Measurements from ENCODE around the gene FBP2.

The FBP2 gene

DNA sequence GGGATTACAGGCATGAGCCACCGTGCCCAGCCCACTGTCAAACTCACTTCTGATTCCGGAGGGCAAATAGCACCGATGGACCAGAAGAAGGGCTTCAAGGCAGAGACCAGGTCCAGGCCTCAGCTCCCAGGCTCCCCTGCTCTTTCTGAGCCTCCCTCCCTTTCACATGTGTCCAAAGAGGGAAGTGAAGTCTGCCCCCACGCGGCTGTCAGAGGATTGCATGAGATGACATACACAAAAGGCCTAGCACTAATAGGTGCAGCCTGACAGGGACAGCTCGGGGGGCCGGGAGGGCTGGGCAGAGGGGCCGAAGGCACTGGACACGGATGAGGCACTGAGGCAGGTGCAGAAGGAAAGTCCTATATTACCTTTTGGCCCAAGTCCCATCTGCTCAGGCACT lies 29.6 kb upstream of the FBP2 start:
- DNase-seq (ENCODE audit: extremely low read depth, low read depth), result no peak

DNA sequence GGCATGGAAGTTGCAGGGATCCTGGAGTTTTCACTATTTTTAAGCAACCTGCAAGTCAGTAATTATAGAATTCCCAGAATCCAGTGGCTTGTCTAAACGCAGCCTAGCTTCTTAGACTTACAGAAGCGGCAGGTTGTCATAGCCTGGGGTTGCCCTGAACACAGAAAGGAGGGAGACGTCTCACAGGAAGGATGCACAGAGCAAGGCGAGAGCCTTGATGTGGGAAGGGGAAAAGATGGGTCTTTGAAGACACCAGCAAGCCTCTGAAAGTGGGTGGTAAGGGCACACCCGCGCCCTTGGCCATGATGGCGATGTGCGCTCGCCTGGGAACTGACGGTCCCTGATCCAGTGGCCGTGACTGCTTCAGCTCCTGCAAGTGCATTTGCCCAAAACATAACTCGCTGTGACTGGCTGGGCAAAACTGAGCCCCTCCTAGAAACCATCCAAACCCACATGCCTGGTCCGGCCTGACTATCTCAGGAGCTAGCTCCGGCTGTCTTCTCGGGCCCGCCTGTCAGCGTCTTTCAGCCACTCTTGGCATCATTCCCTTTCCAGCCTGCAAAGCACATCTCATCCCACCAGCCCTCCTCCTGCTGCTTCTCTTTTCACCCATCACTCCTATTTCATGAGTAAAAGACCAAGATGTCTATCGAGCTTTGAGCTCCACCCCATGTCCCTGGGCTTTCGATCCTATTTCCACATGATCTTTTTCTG lies 28.6 kb upstream of the FBP2 start:
- TF ChIP-seq, protein P1, sequence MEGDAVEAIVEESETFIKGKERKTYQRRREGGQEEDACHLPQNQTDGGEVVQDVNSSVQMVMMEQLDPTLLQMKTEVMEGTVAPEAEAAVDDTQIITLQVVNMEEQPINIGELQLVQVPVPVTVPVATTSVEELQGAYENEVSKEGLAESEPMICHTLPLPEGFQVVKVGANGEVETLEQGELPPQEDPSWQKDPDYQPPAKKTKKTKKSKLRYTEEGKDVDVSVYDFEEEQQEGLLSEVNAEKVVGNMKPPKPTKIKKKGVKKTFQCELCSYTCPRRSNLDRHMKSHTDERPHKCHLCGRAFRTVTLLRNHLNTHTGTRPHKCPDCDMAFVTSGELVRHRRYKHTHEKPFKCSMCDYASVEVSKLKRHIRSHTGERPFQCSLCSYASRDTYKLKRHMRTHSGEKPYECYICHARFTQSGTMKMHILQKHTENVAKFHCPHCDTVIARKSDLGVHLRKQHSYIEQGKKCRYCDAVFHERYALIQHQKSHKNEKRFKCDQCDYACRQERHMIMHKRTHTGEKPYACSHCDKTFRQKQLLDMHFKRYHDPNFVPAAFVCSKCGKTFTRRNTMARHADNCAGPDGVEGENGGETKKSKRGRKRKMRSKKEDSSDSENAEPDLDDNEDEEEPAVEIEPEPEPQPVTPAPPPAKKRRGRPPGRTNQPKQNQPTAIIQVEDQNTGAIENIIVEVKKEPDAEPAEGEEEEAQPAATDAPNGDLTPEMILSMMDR (IDR thresholded peaks at IDR 0.05; ENCODE audit: low read depth, low read length, missing control alignments), result no peak
- H3K4me3 ChIP-seq (replicated peaks; ENCODE audit: low read depth, low read length), result no peak overlapping the region
- DNase-seq (ENCODE audit: extremely low read depth, low read depth), result no peak

More for the DNA sequence above, 29.6 kb upstream of the FBP2 start:
- TF ChIP-seq, protein P1 (IDR thresholded peaks at IDR 0.05; ENCODE audit: low read depth, low read length, missing control alignments), result peak; percentile 49
- no peak overlapping the region for H3K4me3 ChIP-seq (replicated peaks; ENCODE audit: low read depth, low read length)

DNA sequence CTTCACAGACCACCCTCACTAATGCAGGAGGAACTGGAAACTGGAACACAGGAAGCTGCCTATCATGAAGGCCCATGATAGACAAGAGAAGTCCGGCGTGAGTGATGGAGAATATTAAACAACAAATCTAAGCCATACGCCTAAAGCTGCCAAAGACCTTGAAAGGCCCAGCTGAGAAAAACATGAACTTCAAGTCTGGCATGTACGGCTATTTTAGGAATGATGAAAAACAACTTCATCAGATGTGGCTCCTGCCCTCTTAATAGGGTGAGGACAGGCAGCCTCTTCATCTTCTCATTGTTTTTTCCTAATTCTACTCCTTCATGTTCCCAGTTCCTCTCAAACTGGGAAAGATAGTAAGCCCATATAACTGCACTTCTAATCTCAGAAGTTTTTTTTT lies 25.4 kb upstream of the FBP2 start:
- TF ChIP-seq, protein P1 (IDR thresholded peaks at IDR 0.05; ENCODE audit: low read depth, low read length, missing control alignments), result no peak
- DNase-seq (ENCODE audit: extremely low read depth, low read depth), result no peak
- H3K4me3 ChIP-seq (replicated peaks; ENCODE audit: low read depth, low read length), result no peak overlapping the region

DNA sequence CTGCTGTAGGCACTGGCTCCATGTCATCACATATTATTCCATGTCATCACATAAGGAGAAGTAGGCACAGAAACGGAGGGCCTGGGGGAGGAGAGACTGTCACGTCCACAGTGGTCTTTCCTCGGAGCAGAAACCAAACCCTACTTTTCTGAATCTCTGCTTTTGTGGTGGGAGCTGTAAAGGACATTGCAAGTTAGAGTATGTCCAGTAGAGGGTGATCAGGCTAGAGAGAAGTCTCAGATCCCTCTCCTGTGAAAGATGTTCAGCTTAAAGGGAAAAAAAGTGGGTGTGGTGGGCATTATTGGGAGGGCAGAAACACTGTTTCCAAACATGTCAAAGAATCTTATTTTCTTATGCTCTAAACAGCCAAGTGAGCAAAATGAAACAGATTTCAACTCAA lies 19.4 kb upstream of the FBP2 start:
- TF ChIP-seq, protein P1 (IDR thresholded peaks at IDR 0.05; ENCODE audit: low read depth, low read length, missing control alignments), result peak; percentile 11
- no peak for DNase-seq (ENCODE audit: extremely low read depth, low read depth)
- H3K4me3 ChIP-seq (replicated peaks; ENCODE audit: low read depth, low read length), result no peak overlapping the region

DNA sequence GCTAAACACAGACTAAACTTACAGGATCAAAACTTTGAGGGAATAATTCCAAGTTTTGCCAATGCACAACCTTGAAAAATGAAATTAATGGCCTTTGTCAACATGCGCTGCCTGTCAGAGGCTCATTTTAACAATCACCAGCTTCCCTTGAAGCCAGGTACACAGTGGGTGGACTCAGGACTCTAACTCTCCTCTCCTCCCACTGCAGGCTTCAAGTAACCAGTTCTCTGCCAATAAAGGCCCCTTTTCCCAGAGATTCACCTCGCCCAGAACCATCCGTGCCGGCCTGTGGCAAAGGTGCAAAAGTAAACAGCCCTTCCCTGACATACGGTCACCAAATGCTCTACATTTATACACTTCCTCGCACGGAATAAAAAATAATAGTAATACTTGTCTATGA lies 18.4 kb upstream of the FBP2 start:
- DNase-seq (ENCODE audit: extremely low read depth, low read depth), result no peak
- no peak overlapping the region for H3K4me3 ChIP-seq (replicated peaks; ENCODE audit: low read depth, low read length)
- TF ChIP-seq, protein P1 (IDR thresholded peaks at IDR 0.05; ENCODE audit: low read depth, low read length, missing control alignments), result no peak

DNA sequence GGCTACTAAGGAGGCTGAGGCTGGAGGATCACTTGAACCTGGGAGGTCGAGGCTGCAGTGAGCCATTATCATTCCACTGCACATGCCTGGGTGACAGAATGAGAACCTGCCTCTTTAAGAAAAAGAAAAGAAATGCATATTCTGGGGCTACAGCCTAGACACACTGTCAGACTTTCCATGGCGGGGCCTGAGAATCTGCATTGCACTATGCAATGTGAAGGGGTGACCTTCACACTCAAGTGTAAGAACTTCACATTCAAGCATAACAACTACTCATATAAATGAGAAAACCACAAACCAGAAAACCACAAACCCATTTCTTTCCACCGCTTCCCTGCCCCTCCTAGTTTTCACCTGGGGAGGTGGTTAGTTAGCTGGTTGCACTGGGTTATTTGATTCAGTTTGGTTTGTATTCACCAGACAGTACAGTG lies 18.0 kb upstream of the FBP2 start:
- no peak for DNase-seq (ENCODE audit: extremely low read depth, low read depth)
- TF ChIP-seq, protein P1 (IDR thresholded peaks at IDR 0.05; ENCODE audit: low read depth, low read length, missing control alignments), result no peak
- no peak overlapping the region for H3K4me3 ChIP-seq (replicated peaks; ENCODE audit: low read depth, low read length)

DNA sequence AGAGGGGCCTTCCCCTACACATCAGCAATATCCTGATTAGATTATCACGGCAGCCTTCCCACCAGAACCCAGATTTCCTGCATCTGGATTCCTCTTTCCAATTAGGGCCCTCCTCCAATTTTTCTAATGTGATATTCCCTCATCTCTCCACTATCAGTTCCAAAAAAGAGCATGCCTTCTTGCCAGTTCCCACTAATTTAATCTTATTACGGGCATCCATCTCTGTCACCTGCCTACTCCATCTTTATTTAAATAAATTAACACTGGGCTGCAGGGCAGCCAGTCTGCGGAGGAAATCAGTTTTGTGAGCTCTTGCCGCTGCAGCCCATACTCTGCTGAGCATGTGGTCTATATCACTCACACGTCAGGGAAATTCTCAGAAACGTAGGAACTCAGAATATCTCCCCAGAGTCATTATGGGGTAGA lies 16.6 kb upstream of the FBP2 start:
- TF ChIP-seq, protein P1 (IDR thresholded peaks at IDR 0.05; ENCODE audit: low read depth, low read length, missing control alignments), result no peak
- no peak overlapping the region for H3K4me3 ChIP-seq (replicated peaks; ENCODE audit: low read depth, low read length)
- no peak for DNase-seq (ENCODE audit: extremely low read depth, low read depth)
